Uterus (tissue), 2 donors: Measurements from ENCODE around the gene PPP2R2C.

Source experiments
- CTCF ChIP-seq, 4 experiments: fragments of 200-600 bp in 2 of 4; fragments of 450-650 bp in 2 of 4; sonication (generic) in 2 of 4; IDR thresholded peaks; one replicate each; pipeline ENCODE4 v1.5.1; 2016 to 2019; ENCODE audit warnings: antibody characterized with exemption in 4 of 4, mild to moderate bottlenecking in 2 of 4, moderate library complexity in 1 of 4
- POLR2A ChIP-seq, 2 donors: fragments of 450-650 bp; IDR thresholded peaks; one replicate each; pipeline ENCODE4 v1.6.1; 2016; ENCODE audit warnings: antibody characterized with exemption in 2 of 2, mild to moderate bottlenecking in 1 of 2, moderate library complexity in 1 of 2

GRCh38 chr4:6338175-6338950 is 134.1 kb downstream of the PPP2R2C start:
- no peak for TF ChIP-seq POLR2A (IDR thresholded peaks at IDR 0.05)
- TF ChIP-seq CTCF (IDR thresholded peaks at IDR 0.05) = no peak
